Epithelial cell of esophagus (primary cell): Measurements from ENCODE around the gene TGM6.
"Not testable (repeated sequence)": the region's sequence is repeated elsewhere in the genome, so short reads cannot be mapped to it uniquely, and the experiment has no call there.

Source experiments
- DNase-seq: peaks from one replicate; pipeline ENCODE4 v3.0.0; 2010; ENCODE audit warnings: low read depth
- H3K4me3 ChIP-seq: 2 replicates; pipeline ENCODE4 v1.5.1; 2011; ENCODE audit warnings: mild to moderate bottlenecking, low read length, control low read depth
- CTCF ChIP-seq: IDR thresholded peaks from 2 replicates; pipeline ENCODE4 v1.5.1; 2011; ENCODE audit warnings: low read depth, mild to moderate bottlenecking, low read length, control low read depth, inconsistent platforms; ENCODE audit not compliant: insufficient read depth; ENCODE audit errors: missing control alignments

The TGM6 gene

GRCh38 chr20:2400290-2400689, 19.6 kb downstream of the TGM6 start:
- TF ChIP-seq CTCF, result no peak
- H3K4me3 ChIP-seq, result no peak overlapping the region
- DNase-seq, result no peak

GRCh38 chr20:2401527-2401926, 20.8 kb downstream of the TGM6 start:
- DNase-seq, result no peak
- no peak overlapping the region for H3K4me3 ChIP-seq
- TF ChIP-seq CTCF, result no peak

GRCh38 chr20:2402271-2402980, 21.7 kb downstream of the TGM6 start:
- H3K4me3 ChIP-seq, result no peak overlapping the region
- DNase-seq, result peak; percentile 89

GRCh38 chr20:2403291-2404052, 22.8 kb downstream of the TGM6 start:
- no peak for TF ChIP-seq CTCF
- H3K4me3 ChIP-seq, result no peak overlapping the region
- no peak for DNase-seq

More at GRCh38 chr20:2402271-2402980, 21.7 kb downstream of the TGM6 start:
- TF ChIP-seq CTCF, result peak; percentile 66

- no peak overlapping the region for H3K4me3 ChIP-seq
- TF ChIP-seq CTCF, result no peak
- DNase-seq, result no peak
Measured at GRCh38 chr20:2405693-2406065, 25.0 kb downstream of the TGM6 start.

- DNase-seq, H3K4me3 ChIP-seq: not testable (repeated sequence)
Measured at GRCh38 chr20:2407355-2407754, 26.7 kb downstream of the TGM6 start.

- TF ChIP-seq CTCF, result no peak
- H3K4me3 ChIP-seq, result no peak overlapping the region
- peak; percentile 13 for DNase-seq
Measured at GRCh38 chr20:2408111-2408510, 27.4 kb downstream of the TGM6 start.
